Hematopoietic multipotent progenitor cell treated with erythropoietin and hydrocortisone succinate and interleukin-3 and kit ligand, for 8 days (in vitro differentiated cells): ENCODE measurements around the gene JHY.

Experiments
- DNase-seq: peaks from one replicate; pipeline ENCODE4 v3.0.0-alpha.2; 2015

JHY gene

GRCh38 chr11:122954455-122954854, 71.9 kb downstream of the JHY start:
- no peak for DNase-seq

- no peak for DNase-seq
These were observed 81.4 kb downstream of the JHY start for GRCh38 chr11:122963961-122964360.

- no peak for DNase-seq
These were observed 93.6 kb downstream of the JHY start for GRCh38 chr11:122976061-122976733.

GRCh38 chr11:122976734-122977469, 94.3 kb downstream of the JHY start:
- DNase-seq: no peak

- DNase-seq: no peak
These were observed 95.1 kb downstream of the JHY start for GRCh38 chr11:122977470-122978298.

- no peak for DNase-seq
These were observed 95.7 kb downstream of the JHY start for GRCh38 chr11:122978299-122978620.

GRCh38 chr11:122979103-122979814, 96.7 kb downstream of the JHY start:
- no peak for DNase-seq

- DNase-seq: no peak
These were observed 97.4 kb downstream of the JHY start for GRCh38 chr11:122979815-122980595.

GRCh38 chr11:122981388-122982264, 99.1 kb downstream of the JHY start, which contains the start of gene BSX:
TSS of gene BSX (minus strand) at chr11:122981834. CDS start at chr11:122981671, 163 bp downstream.
- DNase-seq: peak; percentile 50

- no peak for DNase-seq
These were observed 101.1 kb downstream of the JHY start for GRCh38 chr11:122983438-122984185.

- no peak for DNase-seq
These were observed 101.8 kb downstream of the JHY start for GRCh38 chr11:122984186-122985011.

GRCh38 chr11:122995526-122995925, 113.0 kb downstream of the JHY start:
- no peak for DNase-seq

GRCh38 chr11:122998727-122999366, 116.3 kb downstream of the JHY start:
- DNase-seq: no peak

GRCh38 chr11:123000721-123001120, 118.2 kb downstream of the JHY start:
- DNase-seq: no peak

GRCh38 chr11:123006860-123007542, 124.4 kb downstream of the JHY start:
- no peak for DNase-seq
